Activated effector memory CD4-positive, alpha-beta T cell treated with Interleukin-2 at 50 U/mL for 16 hours (primary cell): ENCODE measurements around the gene OSGEPL1.
"Not testable (repeated sequence)": the region's sequence is repeated elsewhere in the genome, so short reads cannot be mapped to it uniquely, and the experiment has no call there.

Source experiments
- DNase-seq: peaks from one replicate; pipeline ENCODE4 v3.0.0-alpha.2; 2020

OSGEPL1 gene

GRCh38 chr2:189762551-189763298, at the start of gene OSGEPL1:
TSS of gene OSGEPL1 (minus strand) at chr2:189762792. CDS start at chr2:189761640, 1,152 bp downstream.
- DNase-seq = peak; percentile 84

GRCh38 chr2:189803431-189803830, 40.8 kb upstream of the OSGEPL1 start:
- DNase-seq = no peak

GRCh38 chr2:189802396-189802912, 39.9 kb upstream of the OSGEPL1 start:
- DNase-seq = no peak

- DNase-seq = no peak
These were observed 36.9 kb upstream of the OSGEPL1 start for GRCh38 chr2:189799531-189799930.

GRCh38 chr2:189799030-189799331, 36.4 kb upstream of the OSGEPL1 start:
- no peak for DNase-seq

- no peak for DNase-seq
These were observed 35.9 kb upstream of the OSGEPL1 start for GRCh38 chr2:189798312-189799029.

- DNase-seq = no peak
These were observed 35.3 kb upstream of the OSGEPL1 start for GRCh38 chr2:189797902-189798301.

- no peak for DNase-seq
These were observed 31.7 kb upstream of the OSGEPL1 start for GRCh38 chr2:189794310-189794709.

- DNase-seq = no peak
These were observed 28.9 kb upstream of the OSGEPL1 start for GRCh38 chr2:189791338-189792042.

GRCh38 chr2:189783927-189784867, 21.6 kb upstream of the OSGEPL1 start, which contains the start of the genes ORMDL1 and PMS1:
TSS of gene ORMDL1 (minus strand) at chr2:189784339. CDS start at chr2:189782595, 1,744 bp downstream.
TSS of gene PMS1 (plus strand) at chr2:189784450. CDS start at chr2:189791810, 7,360 bp downstream.
- peak; percentile 92 for DNase-seq

GRCh38 chr2:189783451-189783926, 20.9 kb upstream of the OSGEPL1 start:
- DNase-seq = no peak

- DNase-seq = no peak
These were observed 19.7 kb upstream of the OSGEPL1 start for GRCh38 chr2:189782221-189782671.

- no peak for DNase-seq
These were observed 9.6 kb upstream of the OSGEPL1 start for GRCh38 chr2:189772212-189772611.

- no peak for DNase-seq
These were observed 8.2 kb upstream of the OSGEPL1 start for GRCh38 chr2:189770590-189771322.

GRCh38 chr2:189763908-189764661, 1.5 kb upstream of the OSGEPL1 start:
- DNase-seq = no peak

GRCh38 chr2:189762229-189762550, 402 bp downstream of the OSGEPL1 start:
- no peak for DNase-seq

- DNase-seq = not testable (repeated sequence)
These were observed 2.4 kb downstream of the OSGEPL1 start for GRCh38 chr2:189760154-189760553.

- no peak for DNase-seq
These were observed 6.2 kb downstream of the OSGEPL1 start for GRCh38 chr2:189756311-189756952.

GRCh38 chr2:189751080-189751658, 11.4 kb downstream of the OSGEPL1 start:
- no peak for DNase-seq

GRCh38 chr2:189729430-189729829, 33.2 kb downstream of the OSGEPL1 start:
- no peak for DNase-seq
